ENCODE data around the gene RRP15.

GRCh38 chr1:218324226-218324580, 39.1 kb downstream of the RRP15 start:
- no peak for TF ChIP-seq CTCF (IDR thresholded peaks at IDR 0.05)
- no peak for TF ChIP-seq POLR2A (IDR thresholded peaks at IDR 0.05)
- no peak for TF ChIP-seq POLR2AphosphoS5 (IDR thresholded peaks at IDR 0.05)
- TF ChIP-seq EP300 (IDR thresholded peaks at IDR 0.05; ENCODE audit: low read depth) = no peak

Data from transverse colon (tissue), 4 donors.